ENCODE measurements around the gene DYNC1I1.

DYNC1I1 gene

DNA sequence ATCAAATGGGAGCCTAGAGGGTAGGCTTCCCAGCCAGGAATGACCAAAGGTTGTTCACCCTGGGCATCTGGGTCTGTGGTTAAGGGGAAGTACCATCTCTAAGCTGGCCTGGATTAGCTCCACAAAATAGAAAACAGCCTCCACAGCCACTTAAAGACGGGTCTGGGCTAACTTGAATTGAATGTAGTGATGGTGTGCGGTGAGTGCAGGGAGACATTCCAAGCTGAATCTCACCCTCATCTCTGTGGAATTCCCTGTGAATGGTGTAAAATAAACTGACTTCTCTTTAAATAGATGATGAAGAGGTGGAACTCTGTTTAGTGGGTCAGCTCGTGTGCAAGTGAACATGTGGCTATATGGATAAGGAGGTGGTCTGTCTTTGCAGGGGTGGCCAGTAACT is 251.0 kb downstream of the DYNC1I1 start:
- H3K36me3 ChIP-seq (replicated peaks): no peaks in the 10 kb centered on the region
- DNase-seq (ENCODE audit: low spot score in 2 of 2): no peak
- no peaks in the 10 kb centered on the region; the same call in 1 of the 2 replicates for H3K4me1 ChIP-seq
- H3K9me3 ChIP-seq: 0 out of 2 replicates have a peak, but pooled peaks cover 2% of the 10 kb centered on the region
- no peaks in the 10 kb centered on the region for H3K27me3 ChIP-seq (ENCODE audit: low read depth)
- no peak overlapping the region for H3K4me3 ChIP-seq
- in situ Hi-C loops (cut with MboI; ENCODE audit: low sequenced_read_pairs): no loop called here

DNA sequence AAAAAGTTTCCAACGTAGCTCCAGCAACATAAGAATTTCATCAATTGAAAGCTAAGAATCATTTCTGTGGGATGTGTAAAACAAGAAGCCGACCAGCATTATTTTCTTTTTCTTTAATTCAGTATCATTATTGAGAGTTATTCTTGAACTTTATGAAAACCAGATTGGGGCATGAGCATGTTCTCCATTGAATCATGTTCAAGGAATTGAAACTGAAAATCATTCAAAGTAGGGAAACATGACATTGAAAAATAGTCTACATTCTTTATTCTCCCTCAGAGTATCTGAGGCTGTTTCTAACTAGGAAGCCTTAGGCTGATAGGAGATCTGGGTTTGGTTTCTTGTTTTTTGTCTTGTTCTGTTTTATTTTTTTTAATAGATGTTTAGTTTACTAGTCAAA is 253.7 kb downstream of the DYNC1I1 start:
- Histone ChIP-seq H3K36me3 (replicated peaks) (no peaks in the 10 kb centered on the region), H3K4me3 (no peak overlapping the region), H3K27me3 (ENCODE audit: low read depth) (no peaks in the 10 kb centered on the region), H3K4me1 (no peaks in the 10 kb centered on the region; the same call in 1 of the 2 replicates), H3K9me3 (no peaks in the 10 kb centered on the region)
- in situ Hi-C loops (cut with MboI; ENCODE audit: low sequenced_read_pairs): no loop called here
- DNase-seq (ENCODE audit: low spot score in 2 of 2): no peak

DNA sequence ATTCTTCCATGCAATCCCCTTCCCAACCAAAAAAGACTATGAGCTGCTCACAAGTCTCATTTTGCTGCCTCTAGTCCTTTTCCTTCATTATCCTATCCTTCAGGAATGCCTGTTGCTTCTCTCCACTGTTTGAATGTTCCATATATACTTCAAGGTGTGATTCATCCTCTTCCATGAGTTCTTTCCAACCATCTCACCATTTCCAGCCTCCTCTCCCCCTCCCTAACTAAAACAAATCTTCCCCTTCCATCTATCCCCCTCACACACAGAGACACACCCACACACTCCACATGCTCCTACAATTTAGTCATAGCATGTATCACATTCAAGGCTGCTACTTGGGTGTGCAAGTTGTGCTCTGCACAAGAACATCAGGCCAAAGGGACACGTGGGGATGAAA is 254.3 kb downstream of the DYNC1I1 start:
- in situ Hi-C loops (cut with MboI; ENCODE audit: low sequenced_read_pairs): no loop called here
- Histone ChIP-seq H3K4me1 (no peaks in the 10 kb centered on the region; the same call in 1 of the 2 replicates), H3K27me3 (ENCODE audit: low read depth) (no peaks in the 10 kb centered on the region), H3K4me3 (no peak overlapping the region), H3K36me3 (replicated peaks) (no peaks in the 10 kb centered on the region), H3K9me3 (no peaks in the 10 kb centered on the region)
- no peak for DNase-seq (ENCODE audit: low spot score in 2 of 2)

DNA sequence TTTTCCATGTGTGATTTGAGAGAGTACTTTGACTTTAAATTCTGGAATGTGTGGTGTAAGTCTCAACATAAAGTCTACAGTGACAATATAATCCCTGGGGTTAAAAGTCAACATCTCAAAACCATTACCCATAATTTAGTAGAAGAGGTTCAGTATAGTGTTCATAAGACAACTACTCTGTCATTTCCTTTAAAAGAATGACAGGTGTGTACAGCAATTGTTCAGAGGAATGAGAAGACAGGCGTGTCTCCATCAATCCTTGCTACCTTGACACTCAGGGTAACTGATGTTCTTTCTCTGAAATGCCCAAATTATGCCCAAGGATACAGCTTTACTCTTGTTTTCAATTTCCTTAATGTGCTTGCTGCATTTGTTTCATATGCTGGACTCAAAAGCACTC is 256.4 kb downstream of the DYNC1I1 start:
- no peak for DNase-seq (ENCODE audit: low spot score in 2 of 2)
- H3K36me3 ChIP-seq (replicated peaks): no peaks in the 10 kb centered on the region
- H3K9me3 ChIP-seq: no peaks in the 10 kb centered on the region
- 0 out of 2 replicates have a peak, but pooled peaks cover 2% of the 10 kb centered on the region for H3K4me1 ChIP-seq
- no peaks in the 10 kb centered on the region for H3K27me3 ChIP-seq (ENCODE audit: low read depth)
- in situ Hi-C loops (cut with MboI; ENCODE audit: low sequenced_read_pairs): no loop called here
- H3K4me3 ChIP-seq: no peak overlapping the region

DNA sequence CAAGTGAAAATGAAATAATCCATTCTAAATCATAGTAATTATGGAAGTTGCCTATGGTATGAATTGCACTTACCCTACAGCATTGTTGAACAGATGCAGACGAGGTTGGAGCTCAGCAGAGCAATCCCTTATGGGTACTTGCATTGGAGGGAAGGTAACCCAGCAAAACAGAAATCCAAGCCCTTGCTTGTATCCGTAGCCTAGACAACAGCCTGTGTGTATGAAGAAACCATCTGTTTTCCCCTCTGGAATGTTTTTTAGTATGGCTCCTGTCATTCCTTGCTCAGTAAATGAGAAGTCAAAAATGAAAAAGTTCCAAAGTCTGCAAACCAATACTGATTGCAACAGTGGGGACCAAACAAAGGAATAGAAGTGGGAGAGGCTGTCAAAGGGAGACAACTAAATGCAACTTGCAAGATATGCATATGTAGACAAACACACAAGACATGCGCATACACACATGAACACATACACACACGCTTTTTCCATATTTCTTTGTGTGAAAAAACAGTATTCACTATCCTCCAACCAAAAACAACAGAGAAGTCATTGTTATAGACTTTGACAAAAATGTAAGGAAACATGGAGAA is 260.8 kb downstream of the DYNC1I1 start:
- in situ Hi-C loops (cut with MboI; ENCODE audit: low sequenced_read_pairs): no loop called here
- Histone ChIP-seq H3K27me3 (ENCODE audit: low read depth) (no peaks in the 10 kb centered on the region), H3K9me3 (no peaks in the 10 kb centered on the region), H3K4me3 (no peak overlapping the region), H3K36me3 (replicated peaks) (no peaks in the 10 kb centered on the region), H3K4me1 (0 out of 2 replicates have a peak, but pooled peaks cover 2% of the 10 kb centered on the region)
- no peak for DNase-seq (ENCODE audit: low spot score in 2 of 2)

DNA sequence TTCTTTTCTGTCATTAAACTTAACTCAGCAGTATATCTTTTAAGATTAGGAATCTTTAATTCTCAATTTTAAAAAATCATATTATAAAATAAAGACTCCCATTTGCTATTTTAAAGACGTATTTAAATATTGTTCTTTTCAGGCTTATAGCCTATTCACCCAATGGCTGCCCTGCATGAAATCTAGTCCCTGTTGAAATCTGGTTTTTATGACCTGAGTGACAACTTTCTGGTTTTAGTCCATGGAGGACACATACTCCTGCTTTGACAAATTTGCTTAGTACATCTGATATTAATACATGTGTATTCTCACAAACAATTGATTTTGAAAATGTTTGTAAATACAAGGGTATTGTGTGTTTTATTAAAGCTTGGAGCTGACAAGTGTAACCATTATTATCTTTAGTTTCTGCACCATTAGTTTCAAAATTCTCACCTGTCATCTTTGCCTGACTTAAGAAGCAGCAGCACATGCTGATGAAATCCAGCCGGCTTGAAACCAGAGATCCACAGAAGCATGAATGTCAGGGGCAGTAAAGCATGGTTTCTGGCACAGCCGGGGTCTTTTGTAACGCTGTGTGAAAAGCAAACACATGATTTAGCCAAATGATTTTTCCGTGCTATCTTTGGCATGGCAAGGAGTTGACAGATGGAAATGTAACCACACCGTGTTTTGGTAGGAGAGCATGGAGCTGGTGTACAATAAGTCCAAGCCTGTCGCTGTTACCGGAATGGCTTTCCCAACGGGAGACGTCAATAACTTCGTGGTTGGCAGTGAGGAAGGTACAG is 262.8 kb downstream of the DYNC1I1 start:
- no peaks in the 10 kb centered on the region for H3K36me3 ChIP-seq (replicated peaks)
- DNase-seq (ENCODE audit: low spot score in 2 of 2): no peak
- no peaks in the 10 kb centered on the region for H3K9me3 ChIP-seq
- in situ Hi-C loops (cut with MboI; ENCODE audit: low sequenced_read_pairs): no loop called here
- 0 out of 2 replicates have a peak, but pooled peaks cover 2% of the 10 kb centered on the region for H3K4me1 ChIP-seq
- no peaks in the 10 kb centered on the region for H3K27me3 ChIP-seq (ENCODE audit: low read depth)
- H3K4me3 ChIP-seq: no peak overlapping the region

DNA sequence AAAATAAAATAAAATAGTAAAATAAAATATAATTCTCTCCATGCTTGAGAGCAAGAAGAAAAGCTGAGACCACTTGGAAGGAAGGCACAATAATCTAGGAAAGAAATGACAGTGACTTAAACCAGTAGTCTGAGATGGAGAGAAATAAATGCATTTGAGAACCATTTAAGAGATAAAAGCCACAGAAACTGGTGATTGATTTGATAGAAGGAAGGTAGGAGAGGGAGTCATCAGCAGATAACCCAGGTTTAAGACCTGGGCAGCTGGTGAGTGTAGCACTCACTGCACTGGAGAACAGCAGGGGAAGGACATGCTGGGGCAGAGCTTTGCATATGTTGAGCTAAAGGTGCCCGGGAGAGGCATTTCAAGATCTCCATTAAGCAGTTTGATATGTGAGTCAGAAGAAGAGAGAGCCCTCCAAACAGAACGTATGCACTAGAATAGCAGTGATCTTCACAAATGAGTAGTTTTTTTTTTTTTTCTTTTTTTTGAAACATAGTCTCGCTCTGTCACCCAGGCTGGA is 268.0 kb downstream of the DYNC1I1 start:
- H3K4me3 ChIP-seq: no peak overlapping the region
- no peaks in the 10 kb centered on the region for H3K27me3 ChIP-seq (ENCODE audit: low read depth)
- no peaks in the 10 kb centered on the region for H3K9me3 ChIP-seq
- no peak for DNase-seq (ENCODE audit: low spot score in 2 of 2)
- in situ Hi-C loops (cut with MboI; ENCODE audit: low sequenced_read_pairs): no loop called here
- no peaks in the 10 kb centered on the region for H3K4me1 ChIP-seq
- no peaks in the 10 kb centered on the region for H3K36me3 ChIP-seq (replicated peaks)

DNA sequence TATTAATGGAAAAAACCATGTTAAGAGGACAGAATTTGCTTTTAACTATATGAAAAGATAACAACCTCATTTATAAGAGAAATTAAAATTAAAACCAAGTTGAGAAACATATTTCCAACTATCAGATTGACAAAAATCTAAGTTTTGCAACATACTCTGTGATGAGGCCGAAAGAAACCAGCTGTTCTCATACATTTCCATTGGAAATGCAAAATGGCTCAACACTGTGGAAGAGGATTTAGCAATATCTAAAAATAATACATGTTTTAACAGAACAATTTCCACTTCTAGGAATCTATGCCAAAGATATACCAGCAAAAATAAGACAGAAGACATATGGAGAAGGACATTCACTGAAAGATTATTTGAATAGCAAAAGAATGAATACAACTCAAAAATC is 268.8 kb downstream of the DYNC1I1 start:
- in situ Hi-C loops (cut with MboI; ENCODE audit: low sequenced_read_pairs): no loop called here
- Histone ChIP-seq H3K9me3 (no peaks in the 10 kb centered on the region), H3K27me3 (ENCODE audit: low read depth) (no peaks in the 10 kb centered on the region)

DNA sequence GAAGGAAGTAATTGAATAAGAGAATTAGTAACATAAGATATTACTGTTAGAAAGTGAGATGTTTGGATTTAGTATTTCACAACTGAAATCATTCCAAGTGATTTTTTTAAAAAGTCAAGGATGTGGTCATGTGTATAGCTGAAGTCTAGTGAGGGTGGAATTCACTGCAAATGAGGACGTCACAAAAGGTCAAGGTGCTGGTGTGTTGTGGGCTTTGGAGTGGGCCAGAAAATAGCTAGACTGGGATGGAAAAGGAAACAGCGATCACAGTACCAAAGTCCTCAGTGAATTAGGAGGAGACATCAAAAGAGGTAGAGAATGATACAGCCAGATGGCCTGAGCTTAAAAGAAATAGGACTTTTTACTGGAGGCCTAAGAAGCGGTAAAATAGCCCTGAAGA is 272.8 kb downstream of the DYNC1I1 start:
- DNase-seq (ENCODE audit: low spot score in 2 of 2): no peak
- in situ Hi-C loops (cut with MboI; ENCODE audit: low sequenced_read_pairs): no loop called here
- Histone ChIP-seq H3K9me3 (no peaks in the 10 kb centered on the region), H3K4me1 (no peaks in the 10 kb centered on the region), H3K27me3 (ENCODE audit: low read depth) (no peaks in the 10 kb centered on the region), H3K4me3 (no peak overlapping the region), H3K36me3 (replicated peaks) (no peaks in the 10 kb centered on the region)

More for the DNA sequence above, 268.8 kb downstream of the DYNC1I1 start:
- no peaks in the 10 kb centered on the region for H3K36me3 ChIP-seq (replicated peaks)
- DNase-seq (ENCODE audit: low spot score in 2 of 2): no peak
- H3K4me3 ChIP-seq: no peak overlapping the region
- H3K4me1 ChIP-seq: no peaks in the 10 kb centered on the region

DNA sequence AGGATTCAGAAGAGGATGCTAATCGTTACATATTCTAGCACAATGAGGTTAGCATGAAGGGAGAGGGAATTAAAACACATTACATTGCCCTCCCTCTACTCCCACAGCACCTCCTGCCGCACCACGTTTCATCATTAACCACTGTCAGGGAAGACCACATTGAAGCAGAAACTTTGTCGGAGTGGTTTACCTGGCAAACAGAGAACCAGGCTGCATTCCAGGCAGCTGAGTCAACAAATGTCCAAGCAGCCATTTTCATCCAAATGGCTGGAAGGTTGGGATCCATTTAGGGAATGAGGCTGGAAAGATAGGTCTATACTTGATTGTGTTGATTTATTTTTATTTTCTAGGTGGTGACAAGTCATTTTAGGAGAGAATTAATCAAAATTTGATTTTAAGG is 273.6 kb downstream of the DYNC1I1 start:
- in situ Hi-C loops (cut with MboI; ENCODE audit: low sequenced_read_pairs): no loop called here
- DNase-seq (ENCODE audit: low spot score in 2 of 2): no peak
- Histone ChIP-seq H3K27me3 (ENCODE audit: low read depth) (no peaks in the 10 kb centered on the region), H3K9me3 (no peaks in the 10 kb centered on the region), H3K4me3 (no peak overlapping the region), H3K36me3 (replicated peaks) (no peaks in the 10 kb centered on the region), H3K4me1 (no peaks in the 10 kb centered on the region)

DNA sequence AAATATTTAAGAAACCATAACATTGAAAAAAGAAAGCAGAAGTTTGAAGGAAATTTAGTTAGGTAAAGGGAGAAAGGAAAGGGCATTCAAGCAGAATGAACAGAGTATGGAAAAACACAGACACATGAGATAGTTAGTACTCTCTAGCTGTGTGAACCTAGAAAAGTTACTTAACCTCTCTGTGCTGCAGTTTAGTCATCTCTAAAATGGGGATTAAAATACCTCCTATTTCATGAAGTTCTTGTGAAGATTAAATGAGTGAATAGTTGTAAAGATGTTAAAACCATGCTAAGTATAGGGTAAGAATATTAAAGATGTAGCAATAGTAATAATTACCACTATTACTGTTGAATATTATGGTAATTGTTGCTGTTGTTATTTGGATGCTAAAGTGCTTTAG is 279.9 kb downstream of the DYNC1I1 start:
- no peak overlapping the region for H3K4me3 ChIP-seq
- in situ Hi-C loops (cut with MboI; ENCODE audit: low sequenced_read_pairs): no loop called here
- DNase-seq (ENCODE audit: low spot score in 2 of 2): no peak
- no peaks in the 10 kb centered on the region for H3K9me3 ChIP-seq
- no peaks in the 10 kb centered on the region for H3K4me1 ChIP-seq
- H3K27me3 ChIP-seq (ENCODE audit: low read depth): no peaks in the 10 kb centered on the region
- no peaks in the 10 kb centered on the region for H3K36me3 ChIP-seq (replicated peaks)

DNA sequence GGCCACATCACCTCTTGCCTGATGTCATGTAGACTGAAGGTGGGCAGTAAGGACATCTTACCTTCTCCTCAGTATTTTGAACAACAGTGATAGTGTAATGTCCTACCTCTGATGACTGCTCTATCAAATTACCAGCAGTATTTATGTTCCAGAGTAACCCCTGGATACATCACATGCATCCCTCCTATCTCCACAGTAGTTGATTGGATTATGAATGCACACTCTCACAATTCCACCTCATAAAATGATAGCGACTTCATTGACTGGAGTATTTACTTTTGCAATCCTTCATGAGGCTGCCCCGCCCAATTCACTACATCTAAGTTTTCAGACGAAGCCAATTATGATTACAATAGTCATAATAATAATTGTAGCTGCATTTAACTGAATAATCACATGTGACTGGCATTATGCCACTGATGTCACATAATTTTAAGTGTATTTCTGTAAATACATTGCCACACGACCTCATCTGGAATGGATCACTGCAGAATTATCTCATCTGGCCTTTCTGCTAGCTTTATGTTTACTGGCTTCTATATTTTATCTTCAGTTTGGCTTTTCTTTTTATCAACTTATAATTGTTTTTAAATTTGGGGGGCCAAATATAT is 280.6 kb downstream of the DYNC1I1 start:
- in situ Hi-C loops (cut with MboI; ENCODE audit: low sequenced_read_pairs): no loop called here
- DNase-seq (ENCODE audit: low spot score in 2 of 2): no peak
- Histone ChIP-seq H3K9me3 (no peaks in the 10 kb centered on the region), H3K4me3 (no peak overlapping the region), H3K4me1 (no peaks in the 10 kb centered on the region), H3K27me3 (ENCODE audit: low read depth) (no peaks in the 10 kb centered on the region), H3K36me3 (replicated peaks) (no peaks in the 10 kb centered on the region)

DNA sequence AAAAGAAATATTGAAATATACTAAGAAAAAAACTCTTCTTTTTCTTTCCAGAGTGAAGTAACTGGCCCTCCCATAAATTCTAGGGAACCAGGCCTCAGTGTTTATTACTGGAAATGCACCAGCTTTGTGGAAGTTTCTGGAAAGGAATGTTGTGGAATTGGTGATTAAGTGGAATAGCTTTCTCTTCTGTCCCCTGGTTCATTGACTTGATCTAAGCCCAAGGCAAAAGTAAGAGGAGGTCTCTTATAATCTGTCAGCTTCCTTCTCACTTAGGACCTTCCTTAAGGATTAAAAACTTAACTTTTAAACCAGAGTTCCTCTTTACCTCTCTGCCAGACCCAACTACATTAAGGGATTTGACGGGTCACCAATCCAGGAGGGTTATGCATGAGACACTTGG is 283.4 kb downstream of the DYNC1I1 start:
- H3K27me3 ChIP-seq (ENCODE audit: low read depth): no peaks in the 10 kb centered on the region
- H3K9me3 ChIP-seq: no peaks in the 10 kb centered on the region
- H3K4me3 ChIP-seq: no peak overlapping the region
- no peaks in the 10 kb centered on the region for H3K36me3 ChIP-seq (replicated peaks)
- no peaks in the 10 kb centered on the region for H3K4me1 ChIP-seq
- DNase-seq (ENCODE audit: low spot score in 2 of 2): no peak
- in situ Hi-C loops (cut with MboI; ENCODE audit: low sequenced_read_pairs): no loop called here

DNA sequence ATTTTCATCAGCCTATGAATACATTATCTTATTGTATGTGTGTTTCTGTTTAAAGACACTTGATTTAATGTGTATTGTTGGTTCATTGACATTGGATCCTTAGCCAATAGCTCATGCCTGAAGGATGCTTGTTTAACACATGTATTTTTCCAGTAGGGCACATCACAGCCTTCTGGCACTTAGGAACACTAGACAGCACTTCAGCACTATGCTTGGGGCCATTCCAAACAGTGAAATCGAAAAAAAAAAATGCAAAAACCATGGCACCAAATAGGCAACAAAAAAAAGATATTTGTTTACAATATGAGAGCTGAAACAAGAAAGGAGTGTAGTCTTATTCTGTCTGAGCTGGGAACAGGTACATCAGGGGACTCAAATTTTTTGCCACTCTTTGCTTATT is 286.7 kb downstream of the DYNC1I1 start:
- no peaks in the 10 kb centered on the region for H3K27me3 ChIP-seq (ENCODE audit: low read depth)
- in situ Hi-C loops (cut with MboI; ENCODE audit: low sequenced_read_pairs): no loop called here
- H3K9me3 ChIP-seq: no peaks in the 10 kb centered on the region
- peaks cover 14% of the 10 kb centered on the region for H3K4me1 ChIP-seq
- DNase-seq (ENCODE audit: low spot score in 2 of 2): no peak
- no peak overlapping the region for H3K4me3 ChIP-seq
- H3K36me3 ChIP-seq (replicated peaks): no peaks in the 10 kb centered on the region

Data from HAP-1 (cell line).